HG02610 (cell line): ENCODE data around the gene GARS1.
"Not testable (repeated sequence)": the region's sequence is repeated elsewhere in the genome, so short reads cannot be mapped to it uniquely, and the experiment has no call there.

Experiments
- ATAC-seq: cut with Tn5 transposase; IDR thresholded peaks from one replicate; pipeline ENCODE4 v1.9.1; 2021; ENCODE audit warnings: mild to moderate bottlenecking, moderate library complexity; ENCODE audit not compliant: unreplicated experiment

Gene GARS1

DNA sequence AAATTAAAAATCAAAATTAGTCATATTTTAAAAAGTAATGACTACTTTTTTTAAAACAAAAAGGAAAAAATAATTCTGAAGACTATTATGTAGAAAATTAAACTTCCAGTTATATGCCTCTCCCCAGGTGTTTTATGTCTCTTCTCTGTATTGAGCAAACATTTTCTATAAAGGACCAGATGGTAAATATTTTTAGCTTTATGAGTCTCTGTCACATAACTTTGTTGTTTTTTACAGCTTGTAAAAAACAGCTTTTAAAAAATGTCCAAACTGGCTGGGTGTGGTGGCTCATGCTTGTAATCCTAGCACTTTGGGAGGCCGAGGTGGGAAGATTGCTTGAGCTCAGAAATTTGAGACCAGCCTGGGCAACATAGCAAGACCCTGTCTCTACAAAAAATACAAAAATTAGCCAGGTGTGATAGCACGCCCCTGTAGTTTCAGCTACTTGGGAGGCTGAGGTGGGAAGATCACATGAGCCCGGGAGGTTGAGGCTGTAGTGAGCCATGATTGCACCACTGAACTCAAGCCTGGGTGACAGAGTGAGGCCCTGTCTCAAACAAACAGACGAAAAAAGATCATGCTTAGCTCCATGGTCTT, 23.5 kb downstream of the GARS1 start:
- no peak for ATAC-seq

DNA sequence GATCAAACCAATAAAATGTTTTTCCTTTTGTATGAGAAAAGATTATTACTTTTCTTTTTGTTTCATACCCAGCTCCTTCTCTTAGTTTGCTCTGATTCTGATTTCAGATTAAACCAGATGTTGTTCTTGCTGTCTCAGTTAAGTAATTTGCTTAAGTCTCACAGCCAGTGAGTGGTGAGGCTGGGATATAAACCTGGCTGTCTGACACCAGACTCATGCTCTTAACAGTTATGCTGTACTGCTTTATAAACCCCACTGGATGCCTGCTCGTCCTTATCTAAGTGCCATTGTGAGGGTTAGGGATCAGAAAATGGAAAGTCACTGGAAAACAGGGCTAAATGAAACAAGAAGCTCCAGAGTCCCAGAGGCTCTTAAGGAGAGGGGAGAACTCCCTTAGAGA, 24.3 kb downstream of the GARS1 start:
- ATAC-seq: no peak

DNA sequence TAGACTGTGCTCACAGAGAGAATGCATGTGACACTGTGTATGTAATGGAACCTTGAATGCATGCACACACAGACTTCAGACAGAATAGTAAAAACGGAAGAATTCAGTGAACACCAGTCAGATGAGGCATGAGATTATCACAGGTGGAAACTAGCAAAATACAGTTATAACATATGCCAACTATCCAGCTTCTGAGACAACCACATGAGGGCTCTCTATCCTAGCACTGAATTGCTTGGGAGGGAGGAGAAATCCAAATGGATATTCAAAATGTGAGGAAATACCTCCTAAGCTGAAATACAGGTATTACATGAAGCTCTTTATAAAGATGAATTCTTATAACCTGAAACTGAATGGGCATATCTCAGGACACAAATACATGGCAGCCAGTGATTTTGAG, 30.6 kb downstream of the GARS1 start:
- ATAC-seq: no peak

DNA sequence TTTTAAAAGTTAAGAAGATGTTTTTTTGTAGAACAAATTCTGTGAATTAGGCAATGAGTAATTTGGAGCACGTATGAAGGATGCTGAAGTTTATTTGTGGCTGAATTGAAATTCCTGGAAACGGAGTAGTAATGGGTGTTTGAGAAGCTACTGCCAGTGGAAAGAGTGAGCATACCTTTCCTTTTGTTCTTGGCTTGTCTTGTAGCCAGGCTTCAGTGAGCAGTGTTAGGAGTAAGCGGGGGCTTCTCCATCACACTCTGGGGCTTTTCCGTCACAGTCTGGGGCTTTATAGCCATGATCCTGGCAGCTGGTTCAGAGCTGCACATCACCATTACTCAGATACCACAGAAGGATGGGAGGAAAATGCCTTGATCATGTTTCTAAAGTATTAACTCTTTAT, 32.3 kb downstream of the GARS1 start:
- no peak for ATAC-seq

DNA sequence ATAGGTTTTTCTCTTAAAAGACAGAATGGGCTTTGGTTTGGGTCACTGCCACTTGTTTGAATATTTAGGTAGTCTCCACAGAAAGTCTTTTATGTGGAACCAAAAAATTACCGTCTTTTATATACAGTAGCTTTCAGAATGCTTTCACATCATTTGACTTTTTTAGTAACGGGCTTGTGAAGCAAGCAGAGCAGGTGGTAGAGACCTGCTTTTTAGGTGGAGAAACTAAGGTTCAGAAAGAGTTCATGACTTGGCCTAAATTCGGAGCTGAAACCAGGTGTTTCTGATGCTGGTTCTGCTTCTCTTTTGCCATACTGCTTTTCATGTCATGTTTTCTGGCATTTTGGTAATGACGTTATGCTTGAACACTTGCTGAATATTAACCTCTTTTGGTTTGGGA, 36.3 kb downstream of the GARS1 start:
- ATAC-seq: no peak

DNA sequence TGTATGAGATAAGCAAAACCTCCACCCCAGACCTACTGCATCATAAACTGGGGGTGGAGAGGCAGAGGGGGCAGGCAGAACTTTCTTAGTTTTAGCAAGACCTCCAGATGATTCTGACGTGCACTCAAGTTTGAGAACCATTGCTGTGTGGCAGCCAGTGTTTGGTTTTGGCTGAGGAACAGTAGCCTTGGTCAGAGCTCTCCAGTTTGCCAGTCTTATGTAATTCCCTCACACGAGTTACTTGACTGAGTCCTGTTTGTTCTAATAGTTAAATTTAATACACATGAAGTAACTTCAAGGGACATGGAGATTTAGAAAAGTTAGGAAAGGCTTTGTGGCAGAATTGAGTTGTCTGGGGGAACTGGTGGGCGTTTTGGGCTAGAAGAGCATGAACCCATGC, 38.5 kb downstream of the GARS1 start:
- ATAC-seq: no peak

DNA sequence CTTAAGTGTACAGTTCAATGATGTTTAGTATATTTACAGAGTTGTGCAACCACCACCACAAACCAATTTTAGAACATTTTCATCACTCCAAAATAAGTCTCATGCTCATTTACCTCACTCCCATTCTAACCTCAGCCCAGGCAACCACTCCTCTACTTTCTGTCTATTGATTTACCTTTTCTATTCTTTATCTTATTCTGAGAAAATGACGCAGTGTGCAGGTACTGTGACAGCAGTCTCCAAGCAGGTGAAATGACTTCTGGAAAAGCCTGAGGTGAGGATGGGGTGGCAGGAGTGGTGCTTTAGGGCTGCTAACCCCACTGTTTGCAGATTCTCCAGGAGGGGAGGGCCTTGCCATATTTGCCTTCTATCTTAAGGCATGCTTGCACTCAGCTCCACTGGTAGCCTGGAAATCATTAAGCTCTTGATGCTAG, 39.5 kb downstream of the GARS1 start:
- ATAC-seq: no peak

DNA sequence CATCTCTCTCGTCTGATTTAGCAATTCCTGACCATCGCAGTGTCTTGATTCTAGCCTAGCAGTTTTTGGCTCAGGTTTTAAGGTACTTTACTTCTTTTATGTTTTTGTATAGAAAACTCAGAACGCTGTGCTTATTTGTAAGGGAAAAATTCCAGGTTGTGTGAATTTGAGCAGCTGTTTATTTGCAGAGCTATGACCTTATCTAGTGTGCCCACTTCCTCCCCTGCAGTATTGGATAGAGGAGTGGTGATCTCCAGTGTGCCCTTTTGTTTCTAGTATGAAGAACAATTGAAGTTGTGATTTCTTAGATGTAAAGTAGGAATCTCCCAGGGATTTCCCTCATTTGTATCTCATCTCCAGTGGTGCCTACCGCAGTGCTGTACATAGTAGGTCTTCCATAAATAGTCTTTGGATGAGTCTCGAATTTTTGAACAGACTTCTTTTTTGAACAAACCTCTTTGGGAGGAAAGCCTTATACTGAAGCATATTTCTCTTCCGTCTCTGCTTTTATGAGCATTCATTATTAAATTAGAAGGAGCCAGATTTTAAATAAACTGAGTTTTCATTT, 40.0 kb downstream of the GARS1 start:
- no peak for ATAC-seq

DNA sequence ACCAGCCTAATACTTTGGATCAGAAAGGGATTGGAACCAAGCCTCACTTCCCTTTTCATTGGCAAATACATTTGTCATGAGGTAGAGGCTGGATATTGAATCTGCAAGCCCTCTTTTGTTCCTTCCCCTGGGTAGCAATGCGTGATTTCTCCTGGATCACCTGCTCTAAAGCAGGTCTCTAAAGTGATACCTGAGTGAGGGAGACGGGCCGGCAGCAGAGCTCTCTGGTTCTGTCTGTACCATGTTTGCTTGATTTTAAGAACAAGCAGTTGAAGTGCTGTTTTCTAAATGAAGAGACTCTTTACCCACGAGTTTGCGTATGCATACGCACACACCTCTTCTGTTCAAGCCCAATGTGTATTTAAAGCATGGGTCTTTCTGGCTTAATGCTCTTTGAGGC, 41.1 kb downstream of the GARS1 start:
- ATAC-seq: no peak

DNA sequence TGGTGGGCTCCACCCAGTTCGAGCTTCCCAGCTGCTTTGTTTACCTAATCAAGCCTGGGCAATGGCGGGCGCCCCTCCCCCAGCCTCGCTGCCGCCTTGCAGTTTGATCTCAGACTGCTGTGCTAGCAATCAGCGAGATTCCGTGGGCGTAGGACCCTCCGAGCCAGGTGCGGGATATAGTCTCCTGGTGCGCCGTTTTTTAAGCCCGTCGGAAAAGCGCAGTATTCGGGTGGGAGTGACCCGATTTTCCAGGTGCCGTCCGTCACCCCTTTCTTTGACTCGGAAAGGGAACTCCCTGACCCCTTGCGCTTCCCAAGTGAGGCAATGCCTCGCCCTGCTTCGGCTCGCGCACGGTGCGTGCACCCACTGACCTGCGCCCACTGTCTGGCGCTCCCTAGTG, 47.6 kb downstream of the GARS1 start:
- ATAC-seq: not testable (repeated sequence)

DNA sequence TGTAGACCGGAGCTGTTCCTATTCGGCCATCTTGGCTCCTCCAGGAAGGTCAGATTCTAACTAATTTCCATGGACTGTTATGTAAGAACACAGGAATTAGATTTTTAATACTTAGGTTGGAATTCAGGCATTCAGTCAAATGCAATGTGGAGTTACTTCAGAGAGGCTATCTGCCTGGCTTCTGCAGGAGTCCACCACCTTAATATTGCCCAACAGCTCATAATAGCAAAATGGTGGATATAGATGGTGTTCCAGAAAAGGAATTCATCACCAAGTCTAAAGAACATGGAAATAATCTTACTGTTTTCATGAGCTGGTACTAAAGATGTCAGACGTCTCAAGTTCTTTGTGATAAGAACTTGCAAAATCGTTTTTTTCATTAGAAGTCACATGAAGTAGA, 48.1 kb downstream of the GARS1 start:
- ATAC-seq: no peak

DNA sequence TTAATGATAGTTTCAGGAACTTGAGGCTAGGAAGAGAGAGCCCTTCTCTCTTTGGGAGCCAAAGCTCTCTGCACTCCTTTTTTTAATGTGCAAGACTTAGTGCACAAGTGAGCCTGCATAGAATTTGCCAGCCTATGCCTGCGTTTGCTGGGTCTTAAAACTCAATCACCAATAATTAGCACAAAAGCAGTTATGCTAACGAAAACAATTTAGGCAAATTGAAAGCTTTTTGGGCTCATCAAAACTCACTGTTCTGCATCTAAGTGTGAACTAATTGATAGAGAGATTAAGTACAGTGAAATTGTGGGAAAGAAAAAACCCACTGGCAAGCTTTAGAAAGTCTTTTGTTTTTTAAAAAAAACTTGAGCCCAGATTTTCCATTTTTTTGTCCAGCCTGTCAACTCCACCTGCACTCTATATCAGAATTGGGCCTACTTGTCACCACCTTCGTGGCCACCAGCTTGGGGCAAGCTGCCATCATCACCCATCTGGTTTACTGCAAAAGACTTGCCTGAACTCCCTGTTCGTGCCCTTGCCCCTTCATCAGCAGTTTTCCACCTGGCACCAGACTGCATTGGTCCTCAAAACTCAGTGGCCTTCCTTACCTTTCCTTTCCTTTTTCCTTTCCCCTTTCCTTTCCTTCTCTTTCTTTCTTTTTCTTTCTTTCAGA, 49.7 kb downstream of the GARS1 start:
- ATAC-seq: no peak

DNA sequence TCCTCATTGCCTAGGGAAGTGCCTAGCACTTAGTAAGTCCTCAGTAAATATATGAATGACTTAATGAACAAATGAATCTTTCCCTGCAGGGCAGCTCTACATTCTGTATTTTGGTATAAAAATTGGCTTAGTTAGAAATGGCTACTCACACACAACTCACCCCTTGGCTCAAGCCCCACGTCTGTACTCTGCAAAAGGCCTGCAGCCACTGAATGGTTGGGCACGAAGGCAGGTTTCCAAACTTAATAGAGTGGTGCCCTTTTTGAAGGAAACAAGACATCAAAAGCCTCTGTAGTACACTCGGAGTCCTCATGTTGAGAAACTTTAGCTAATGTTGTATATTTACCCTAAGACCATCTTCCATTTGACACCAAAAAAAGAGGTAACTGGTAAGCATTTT, 51.0 kb downstream of the GARS1 start:
- ATAC-seq: no peak

DNA sequence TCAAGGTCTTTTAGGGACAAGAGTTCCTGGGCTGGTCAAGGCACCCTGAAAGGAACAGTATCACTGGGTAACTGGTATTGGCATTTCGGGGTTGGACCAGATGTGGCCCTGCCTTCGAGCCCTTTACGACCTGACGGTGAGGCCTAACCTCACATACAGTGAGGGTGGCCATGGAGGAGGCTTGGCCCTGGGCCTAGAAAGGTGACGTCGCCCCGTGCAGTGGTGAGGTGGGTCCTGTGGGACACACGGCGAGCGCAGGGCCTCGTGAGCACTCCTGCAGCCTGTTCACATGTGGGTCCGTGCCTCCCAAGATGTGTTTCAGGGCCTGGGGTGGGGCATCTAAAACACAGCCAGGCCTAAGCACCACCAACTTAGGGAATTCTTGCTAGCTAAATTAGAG, 51.5 kb downstream of the GARS1 start:
- ATAC-seq: no peak

DNA sequence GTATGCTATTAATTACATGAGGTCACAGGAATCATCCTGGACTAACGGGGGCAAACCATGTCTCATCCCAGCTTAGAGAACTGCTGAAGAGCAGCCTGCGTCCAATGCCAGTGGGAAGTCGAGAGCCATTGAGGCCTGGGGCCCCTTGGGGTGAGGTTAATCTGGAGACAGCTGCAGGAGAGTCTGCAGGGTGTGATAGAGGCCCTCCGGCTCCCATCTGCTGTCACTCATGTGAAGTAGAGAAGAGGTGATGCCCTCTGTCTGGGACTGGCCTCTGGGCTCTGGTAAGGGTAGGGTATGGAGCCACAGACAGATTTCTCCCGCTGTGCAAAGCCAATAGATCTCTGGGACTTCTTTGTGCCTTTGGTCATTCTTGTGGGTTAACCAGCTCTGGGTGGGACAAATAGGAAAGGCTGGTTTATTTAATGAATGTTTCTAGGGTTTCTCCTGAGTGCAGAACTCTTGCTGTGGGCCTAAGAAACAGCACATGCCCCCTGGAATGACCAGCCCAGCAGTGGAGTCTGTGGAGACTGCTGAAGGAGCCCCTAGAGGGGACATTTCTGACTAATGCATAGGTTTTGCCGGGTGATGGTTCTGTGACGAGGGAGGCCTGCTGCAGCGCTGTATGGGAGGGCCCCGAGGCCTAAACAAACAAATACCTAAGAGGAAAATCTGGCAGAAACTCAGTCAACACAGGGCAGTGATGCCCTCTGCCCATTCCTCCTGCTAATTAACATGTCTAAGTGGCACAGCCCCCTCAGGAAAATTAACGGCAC, 53.1 kb downstream of the GARS1 start:
- ATAC-seq: no peak

DNA sequence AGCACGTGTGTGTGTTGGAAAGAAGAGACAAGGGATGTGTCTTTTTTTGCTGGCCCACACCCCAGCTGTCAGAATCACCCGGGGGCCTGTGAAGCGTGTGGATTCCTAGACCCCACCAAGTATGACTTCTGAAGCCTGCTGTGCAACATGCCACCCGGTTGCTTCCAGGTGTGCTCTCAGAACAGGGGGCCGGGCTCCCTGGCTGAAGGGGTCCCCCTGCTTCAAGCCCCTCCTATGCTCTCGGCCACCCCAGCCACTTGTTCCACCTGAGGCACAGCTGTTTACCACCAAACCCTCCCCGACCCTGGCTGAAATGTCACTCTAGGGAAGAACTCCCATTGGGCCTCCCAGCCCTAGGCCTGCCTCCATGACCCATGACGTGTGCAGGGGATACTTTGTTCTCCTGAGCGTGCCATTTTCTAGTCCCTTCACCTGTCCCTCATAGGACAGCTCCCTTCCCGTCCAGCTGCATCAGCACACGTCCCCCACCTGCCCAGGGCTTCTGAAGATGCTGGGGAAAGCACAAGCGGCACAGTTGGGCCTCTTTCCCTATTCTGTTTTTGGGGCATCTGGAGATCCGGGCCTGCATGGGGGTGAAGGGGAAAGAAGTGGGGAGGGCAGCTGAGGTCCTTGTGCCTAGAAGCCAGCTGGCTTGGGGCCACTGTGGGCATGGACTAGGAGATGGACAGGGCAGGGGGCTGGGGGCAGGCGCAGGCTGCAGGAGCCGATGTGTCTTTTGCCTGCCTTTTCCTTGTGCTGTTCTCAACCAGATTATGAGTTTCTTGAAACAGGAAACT, 54.3 kb downstream of the GARS1 start:
- no peak for ATAC-seq

DNA sequence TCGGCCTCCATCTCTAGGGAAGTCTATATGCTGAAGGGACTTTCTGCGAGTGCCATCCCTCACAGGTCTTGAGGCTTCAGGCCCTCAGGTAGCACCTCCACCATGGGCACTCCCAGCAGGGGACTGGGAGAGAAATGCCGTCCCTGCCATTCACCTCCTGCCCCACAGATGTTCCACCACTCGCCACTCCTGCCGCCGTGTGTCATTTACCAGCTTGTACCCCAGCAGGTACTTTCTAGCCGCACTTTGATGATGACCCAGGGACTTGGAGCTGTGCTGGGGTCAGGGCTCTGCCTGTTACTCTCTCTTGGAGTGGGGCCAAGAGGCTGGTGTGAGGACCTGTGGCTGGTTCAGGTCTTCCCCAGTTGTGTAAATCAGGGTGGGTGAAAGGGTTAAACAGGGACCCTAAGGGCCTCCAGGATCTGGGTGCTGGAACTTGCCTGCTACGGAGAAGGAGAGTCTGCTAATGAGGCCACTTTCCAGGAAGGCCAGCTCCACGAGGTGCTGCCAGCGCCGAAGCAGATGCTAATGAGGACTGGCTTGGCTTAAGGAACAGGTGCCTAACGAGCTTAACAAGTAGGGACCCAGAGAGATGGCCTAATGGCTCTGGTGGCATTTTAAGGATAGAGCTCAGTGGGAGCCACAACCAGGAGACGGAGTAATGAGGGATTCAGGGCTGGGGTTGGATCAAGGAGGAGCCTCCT, 55.2 kb downstream of the GARS1 start:
- no peak for ATAC-seq

DNA sequence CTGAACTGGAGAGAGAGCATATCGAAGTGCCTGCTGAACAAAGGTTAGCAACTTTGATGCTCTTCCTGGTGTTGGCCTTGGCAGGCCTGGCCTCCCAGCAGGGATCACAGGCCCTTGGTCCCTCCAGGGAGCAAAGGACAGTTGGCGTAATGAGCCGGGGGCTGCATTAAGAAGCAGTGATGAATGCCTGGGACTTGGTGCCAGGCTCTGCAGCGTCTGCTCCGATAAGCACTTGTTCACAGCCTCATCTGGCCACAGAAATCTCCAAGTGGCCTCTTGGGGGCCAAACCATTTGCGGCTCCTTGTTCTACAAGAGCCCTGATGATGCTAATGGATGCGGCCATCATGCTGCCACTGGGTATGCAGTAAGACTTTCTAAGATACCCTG, 55.7 kb downstream of the GARS1 start:
- ATAC-seq: no peak

DNA sequence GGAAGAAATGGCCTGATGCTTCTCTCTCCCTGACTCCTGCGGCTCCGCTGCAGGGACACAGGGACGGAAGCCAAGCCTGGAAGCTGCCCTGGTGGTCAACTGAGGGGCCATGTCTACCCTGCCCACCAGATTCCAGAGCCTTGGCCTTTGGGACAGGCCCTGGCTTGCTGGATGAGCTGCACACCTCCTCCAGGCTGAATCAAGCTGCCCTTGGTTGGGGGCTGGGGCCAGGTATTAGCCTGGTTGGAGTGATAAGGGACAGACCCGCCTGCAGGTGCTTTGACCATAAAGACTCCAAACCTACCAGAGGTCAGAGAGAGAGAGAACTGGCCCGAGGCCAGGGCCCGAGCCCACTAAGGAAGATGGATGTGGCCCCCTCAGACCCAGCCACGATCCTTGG, 57.5 kb downstream of the GARS1 start:
- no peak for ATAC-seq
